ENCODE measurements around the gene VILL.

- TF ChIP-seq CTCF (IDR thresholded peaks at IDR 0.05 in 2 of 3, conservative IDR thresholded peaks at IDR 0.05 in 1 of 3; ENCODE audit: borderline replicate concordance in 1 of 3, insufficient read depth in 1 of 3, low read depth in 2 of 3, low read length in 2 of 3) (no peak), MAX (IDR thresholded peaks at IDR 0.05) (no peak), CEBPB (IDR thresholded peaks at IDR 0.05; ENCODE audit: low read depth) (no peak), POLR2A (IDR thresholded peaks at IDR 0.05; ENCODE audit: borderline replicate concordance, extremely low read depth, insufficient read depth, insufficient read length) (no peak), YY1 (IDR thresholded peaks at IDR 0.05; ENCODE audit: extremely low read depth, insufficient replicate concordance, low read depth, low read length) (no peak), SRF (IDR thresholded peaks at IDR 0.05; ENCODE audit: low read depth) (no peak), RAD21 (IDR thresholded peaks at IDR 0.05; ENCODE audit: low read depth) (no peak), ATF3 (IDR thresholded peaks at IDR 0.05) (no peak), SP1 (IDR thresholded peaks at IDR 0.05; ENCODE audit: low read depth) (no peak), REST (IDR thresholded peaks at IDR 0.05; ENCODE audit: low read depth) (no peak)
These were observed 49.8 kb downstream of the VILL start for GRCh38 chr3:38040401-38040800.
